Liver (tissue), 9 donors: ENCODE data around the gene JAZF1. TPM values are rescaled to one million over a fixed set of nuclear protein-coding genes. Genes with fewer than 3 reads are reported as not detected.
A peak's percentile ranks its signal among the peaks of the same experiment; 100 is the strongest.

ENCODE experiments used
- DNase-seq: peaks from one replicate; pipeline ENCODE4 v3.0.0-alpha.2; 2017; ENCODE audit warnings: low spot score
- H3K27ac ChIP-seq, 2 donors: one replicate each; pipeline ENCODE4 v1.7.0; 2013; ENCODE audit warnings: inconsistent platforms in 2 of 2, low read length in 2 of 2, control low read depth in 1 of 2, low read depth in 1 of 2, mild to moderate bottlenecking in 1 of 2
- H3K27me3 ChIP-seq, 4 donors: one replicate each; pipeline versions ENCODE4 v1.6.1 to v1.7.0; 2013; ENCODE audit warnings: low read length in 3 of 4, inconsistent platforms in 1 of 4, mild to moderate bottlenecking in 1 of 4, moderate library complexity in 1 of 4; ENCODE audit not compliant: control insufficient read depth in 4 of 4, insufficient read depth in 4 of 4
- H3K36me3 ChIP-seq, 4 donors: one replicate each; pipeline versions ENCODE4 v1.6.1 to v1.7.0; 2013; ENCODE audit warnings: low read length in 3 of 4, mild to moderate bottlenecking in 3 of 4, low read depth in 1 of 4, moderate library complexity in 1 of 4; ENCODE audit not compliant: control insufficient read depth in 4 of 4, insufficient read depth in 3 of 4
- H3K4me1 ChIP-seq, 4 donors: one replicate each; pipeline versions ENCODE4 v1.6.1 to v1.7.0; 2013; ENCODE audit warnings: low read length in 3 of 4, mild to moderate bottlenecking in 3 of 4, moderate library complexity in 1 of 4; ENCODE audit not compliant: control insufficient read depth in 4 of 4, insufficient read depth in 4 of 4
- H3K4me3 ChIP-seq, 3 donors: one replicate each; pipeline versions ENCODE4 v1.6.1 to v1.7.0; 2013; ENCODE audit warnings: low read length in 3 of 3, control low read depth in 1 of 3, low read depth in 1 of 3, mild to moderate bottlenecking in 1 of 3
- H3K9ac ChIP-seq, 2 donors: one replicate each; pipeline ENCODE4 v1.7.0; 2013; ENCODE audit warnings: low read length in 2 of 2, mild to moderate bottlenecking in 2 of 2, moderate library complexity in 2 of 2, control low read depth in 1 of 2, low read depth in 1 of 2
- H3K9me3 ChIP-seq, 4 donors: one replicate each; pipeline versions ENCODE4 v1.6.1 to v1.7.0; 2013; ENCODE audit warnings: low read length in 3 of 4; ENCODE audit not compliant: control insufficient read depth in 4 of 4
- ATF3 ChIP-seq: IDR thresholded peaks from 2 replicates; pipeline ENCODE4 v1.6.1; 2016; ENCODE audit warnings: antibody characterized with exemption
- CTCF ChIP-seq: fragments of 150-350 bp; IDR thresholded peaks from 2 replicates; pipeline ENCODE4 v1.5.1; 2017; ENCODE audit warnings: improper control_type of control experiment, low read depth, low read length; ENCODE audit not compliant: missing input control
- EGR1 ChIP-seq, 2 donors: IDR thresholded peaks; 2 replicates each; pipeline ENCODE4 v1.6.1; 2016 to 2018; ENCODE audit warnings: antibody characterized with exemption in 2 of 2, low read depth in 2 of 2
- FOXA1 ChIP-seq: IDR thresholded peaks from 2 replicates; pipeline ENCODE4 v1.6.1; 2016; ENCODE audit warnings: antibody characterized with exemption
- FOXA2 ChIP-seq: IDR thresholded peaks from 2 replicates; pipeline ENCODE4 v1.6.1; 2016; ENCODE audit warnings: antibody characterized with exemption
- GABPA ChIP-seq, 2 donors: IDR thresholded peaks in 1 of 2; conservative IDR thresholded peaks in 1 of 2; 2 replicates each; pipeline ENCODE4 v1.6.1; 2016; ENCODE audit warnings: antibody characterized with exemption in 2 of 2, mild to moderate bottlenecking in 1 of 2, moderate library complexity in 1 of 2
- HNF4A ChIP-seq, 2 donors: conservative IDR thresholded peaks; 2 replicates each; pipeline ENCODE4 v1.6.1; 2016; ENCODE audit warnings: antibody characterized with exemption in 2 of 2, mild to moderate bottlenecking in 2 of 2
- HNF4G ChIP-seq: IDR thresholded peaks from 2 replicates; pipeline ENCODE4 v1.6.1; 2016; ENCODE audit warnings: antibody characterized with exemption
- JUND ChIP-seq, 2 donors: IDR thresholded peaks; 2 replicates each; pipeline ENCODE4 v1.6.1; 2016; ENCODE audit warnings: antibody characterized with exemption in 2 of 2
- MAX ChIP-seq: IDR thresholded peaks from 2 replicates; pipeline ENCODE4 v1.6.1; 2016; ENCODE audit warnings: antibody characterized with exemption
- NR2F2 ChIP-seq: IDR thresholded peaks from 2 replicates; pipeline ENCODE4 v1.6.1; 2016; ENCODE audit warnings: antibody characterized with exemption
- RAD21 ChIP-seq, 2 donors: IDR thresholded peaks; 2 replicates each; pipeline ENCODE4 v1.6.1; 2016; ENCODE audit warnings: antibody characterized with exemption in 2 of 2, mild to moderate bottlenecking in 2 of 2
- REST ChIP-seq: IDR thresholded peaks from 2 replicates; pipeline ENCODE4 v1.6.1; 2016; ENCODE audit warnings: antibody characterized with exemption, mild to moderate bottlenecking
- RXRA ChIP-seq, 2 donors: IDR thresholded peaks; 2 replicates each; pipeline ENCODE4 v1.6.1; 2017 to 2018; ENCODE audit warnings: antibody characterized with exemption in 2 of 2, mild to moderate bottlenecking in 1 of 2
- SP1 ChIP-seq: IDR thresholded peaks from 2 replicates; pipeline ENCODE4 v1.6.1; 2018; ENCODE audit warnings: antibody characterized with exemption, mild to moderate bottlenecking
- TAF1 ChIP-seq: conservative IDR thresholded peaks from 2 replicates; pipeline ENCODE4 v1.6.1; 2016; ENCODE audit warnings: antibody characterized with exemption, mild to moderate bottlenecking
- YY1 ChIP-seq: IDR thresholded peaks from 2 replicates; pipeline ENCODE4 v1.6.1; 2016; ENCODE audit warnings: antibody characterized with exemption, mild to moderate bottlenecking
- ZBTB33 ChIP-seq: IDR thresholded peaks from 2 replicates; pipeline ENCODE4 v1.6.1; 2016; ENCODE audit warnings: antibody characterized with exemption
- WGBS: extraction: QIAGEN DNeasy Blood & Tissue Kit; methylation state at CpG from one replicate; pipeline ENCODE4 v1.1.7; 2013; 5-methylcytosine and 5-hydroxymethylcytosine counted together
- polyA plus RNA-seq, 2 donors: library from polyadenylated mRNA; stranded (reverse) in 1 of 2; unstranded in 1 of 2; fragments of 200-250 nt in 1 of 2; fragments of >200 nt in 1 of 2; fragmentation: Nextera tagmentation in 1 of 2; extraction: Ambion mirVana in 1 of 2; gene quantifications; one replicate each; pipeline versions ENCODE4 v1.2.1 to v1.2.3, GENCODE V29; 2013 to 2015
- total RNA-seq, 2 donors: library from RNA; depleted of rRNA; stranded (reverse); fragments of >200 nt; gene quantifications; one replicate each; pipeline ENCODE4 v1.2.3, GENCODE V29; 2014
- donor health status: healthy.
- donor health status: healthy.
- donor health status: healthy.
- donor health status: healthy.
- donor health status: healthy.

JAZF1 gene
- total and polyA plus RNA-seq, 4 donors = 2.7 to 17.8 (median 4.0) TPM

GRCh38 chr7:28082071-28082470 is 98.5 kb downstream of the JAZF1 start:
- no peaks in the 10 kb centered on the region for H3K27me3 ChIP-seq
- no peak overlapping the region for H3K9ac ChIP-seq
- WGBS = 94% methylated on average over 5 of the region's 5 CpGs
- TF ChIP-seq RAD21 (IDR thresholded peaks at IDR 0.05) (no peak), REST (no peak), ZBTB33 (no peak), YY1 (no peak), MAX (no peak), CTCF (no peak), NR2F2 (no peak), EGR1 (IDR thresholded peaks at IDR 0.05; ENCODE audit: low read depth in 2 of 2) (no peak), SP1 (no peak), HNF4G (no peak), FOXA2 (no peak), HNF4A (conservative IDR thresholded peaks at IDR 0.05) (no peak), RXRA (IDR thresholded peaks at IDR 0.05) (no peak), JUND (IDR thresholded peaks at IDR 0.05) (no peak), ATF3 (no peak), TAF1 (no peak), GABPA (IDR thresholded peaks at IDR 0.05 in 1 of 2, conservative IDR thresholded peaks at IDR 0.05 in 1 of 2) (no peak), FOXA1 (no peak)
- H3K36me3 ChIP-seq = no peaks in the 10 kb centered on the region
- no peak overlapping the region for H3K4me3 ChIP-seq
- H3K4me1 ChIP-seq = peaks cover 5 to 23% (median 16%) of the 10 kb centered on the region in 4 donors
- H3K9me3 ChIP-seq = no peaks in the 10 kb centered on the region
- DNase-seq = no peak
- no peak overlapping the region for H3K27ac ChIP-seq

GRCh38 chr7:28081016-28081415 is 99.6 kb downstream of the JAZF1 start:
- Histone ChIP-seq H3K4me3 (no peak overlapping the region), H3K9ac (no peak overlapping the region), H3K36me3 (no peaks in the 10 kb centered on the region), H3K27ac (no peak overlapping the region), H3K27me3 (no peaks in the 10 kb centered on the region), H3K4me1 (peaks cover 5 to 23% (median 16%) of the 10 kb centered on the region in 4 donors), H3K9me3 (no peaks in the 10 kb centered on the region)
- 56% methylated on average over 5 of the region's 5 CpGs for WGBS
- no peak for DNase-seq
- TF ChIP-seq NR2F2 (peak; percentile 21), MAX (no peak)
